NK-92 (cell line): ENCODE results near the gene TRIM2.

Experiments
- DNase-seq: peaks from one replicate; lab custom pipeline; 2025; ENCODE audit not compliant: unreplicated experiment; lab: John Stamatoyannopoulos, UW

TRIM2 gene

DNA sequence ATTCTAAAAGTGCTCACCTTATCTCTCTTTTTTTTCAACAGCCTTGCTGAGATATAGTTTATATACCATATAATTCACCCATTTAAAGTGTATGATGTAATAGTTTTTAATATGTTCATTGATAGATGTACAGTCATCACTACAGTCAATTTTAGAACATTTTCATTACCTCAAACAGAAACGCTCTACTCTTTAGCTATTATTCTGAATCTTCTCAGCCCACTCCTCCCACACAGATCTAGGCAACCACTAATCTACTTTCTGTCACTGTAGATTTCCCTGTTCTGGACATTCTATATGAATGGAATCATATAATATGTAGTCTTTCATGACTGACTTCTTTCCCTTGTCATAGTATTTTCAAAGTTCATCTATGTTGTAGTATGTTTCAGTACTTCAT is 162.8 kb downstream of the TRIM2 start:
- DNase-seq, result no peak

DNA sequence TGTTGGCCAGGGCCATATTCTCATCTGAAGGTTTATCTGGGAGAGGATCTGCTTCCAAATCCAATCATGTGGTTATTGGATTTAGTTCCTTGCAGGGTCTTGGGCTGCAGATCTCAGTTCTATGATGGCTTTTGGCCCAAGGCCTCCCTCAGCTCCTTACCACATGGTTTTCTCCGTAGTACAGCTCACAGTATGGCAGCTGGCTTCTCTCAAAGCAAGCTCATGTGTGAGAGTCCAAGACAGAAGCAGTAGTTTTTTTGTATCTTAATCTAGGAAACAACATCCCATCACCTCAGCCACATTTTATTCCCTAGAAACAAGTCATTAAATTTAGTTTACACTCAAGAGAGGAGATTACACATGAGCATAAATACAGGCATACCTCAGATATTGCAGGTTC is 164.8 kb downstream of the TRIM2 start:
- no peak for DNase-seq

DNA sequence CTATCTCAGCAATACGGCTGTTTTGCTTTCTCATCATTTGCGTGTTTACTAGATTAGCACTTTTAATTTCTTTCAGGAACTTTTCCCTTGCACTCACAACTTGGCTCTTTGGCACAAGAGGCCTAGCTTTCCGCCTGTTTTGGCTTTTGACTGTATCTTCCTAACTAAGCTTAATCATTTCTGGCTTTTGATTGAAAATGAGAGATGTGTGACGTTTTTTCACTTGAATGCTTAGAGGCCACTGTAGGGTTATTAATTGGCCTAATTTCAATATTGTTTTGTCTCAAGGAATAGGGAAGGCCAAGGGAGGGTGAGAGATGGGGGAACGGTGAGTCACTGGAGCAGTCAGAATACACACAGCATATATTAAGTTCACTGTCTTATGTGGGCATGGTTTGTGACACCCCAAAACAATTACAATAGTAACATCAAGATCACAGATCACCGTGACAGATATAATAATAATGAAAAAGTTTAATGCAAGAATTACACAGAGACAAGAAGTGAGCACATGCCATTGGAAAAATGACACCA is 167.5 kb downstream of the TRIM2 start:
- no peak for DNase-seq

DNA sequence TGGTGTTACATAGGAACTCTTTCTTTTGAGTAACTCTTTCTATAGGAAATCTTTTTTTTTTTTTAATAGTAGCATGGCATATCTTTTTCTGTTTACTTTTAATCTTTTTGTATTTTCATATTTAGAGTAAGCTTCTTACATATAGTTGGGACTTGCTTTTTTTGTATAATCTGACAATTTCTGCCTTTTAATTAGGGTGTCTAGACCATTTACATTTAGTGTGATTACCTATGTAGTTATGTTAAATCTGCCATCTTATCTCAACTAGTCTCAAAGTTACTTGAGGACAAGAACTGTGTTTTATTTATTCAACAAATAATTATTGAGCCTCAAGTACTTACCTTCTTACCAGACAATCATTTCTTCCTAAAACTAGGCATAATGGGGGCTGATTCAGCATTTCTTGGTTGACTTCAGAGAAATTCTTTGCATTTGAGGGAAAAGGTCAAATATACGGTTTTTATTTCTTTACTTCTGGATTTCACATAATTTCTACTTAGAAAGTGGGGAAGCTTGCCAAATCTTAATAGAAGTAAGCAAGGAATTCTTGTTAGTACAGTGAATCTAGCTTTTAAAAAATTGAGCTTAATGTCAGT is 168.8 kb downstream of the TRIM2 start:
- no peak for DNase-seq

DNA sequence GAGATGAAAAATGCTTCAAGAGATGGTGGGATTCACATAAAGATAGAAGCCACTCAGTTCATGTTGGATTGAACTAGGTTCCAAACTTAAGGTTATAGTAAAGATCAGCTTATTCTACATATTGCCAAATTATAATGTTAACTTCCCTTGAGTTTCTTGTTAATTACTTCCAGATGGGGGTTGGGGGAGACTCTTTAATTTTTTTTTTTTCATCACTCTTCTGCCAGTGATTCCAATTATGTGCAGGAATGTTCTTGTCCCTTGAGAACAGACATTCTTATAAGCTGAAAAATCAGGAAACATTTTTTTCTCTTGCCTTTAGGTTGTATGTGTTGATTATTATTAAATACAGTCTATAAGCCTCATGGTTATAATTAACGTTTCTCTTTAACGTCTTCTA is 170.2 kb downstream of the TRIM2 start:
- no peak for DNase-seq

DNA sequence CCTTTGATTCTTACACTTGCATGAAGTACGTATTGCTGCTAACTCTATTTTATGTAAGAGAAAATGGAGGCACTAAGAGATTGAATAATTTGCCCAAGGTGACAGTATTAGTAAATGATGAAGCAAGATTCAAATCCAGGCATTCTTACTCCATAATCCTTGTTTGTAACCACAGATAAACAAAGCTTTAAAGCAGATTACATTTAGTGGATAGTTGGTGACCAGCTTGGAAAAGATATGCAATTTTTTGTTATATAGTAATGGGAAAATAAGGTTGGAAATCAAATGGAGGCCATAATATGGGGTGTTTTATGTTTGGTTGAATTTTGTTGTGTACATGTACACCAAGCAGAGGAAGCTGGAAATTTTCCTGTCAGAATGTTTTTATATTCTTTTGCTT is 171.1 kb downstream of the TRIM2 start:
- DNase-seq, result no peak

DNA sequence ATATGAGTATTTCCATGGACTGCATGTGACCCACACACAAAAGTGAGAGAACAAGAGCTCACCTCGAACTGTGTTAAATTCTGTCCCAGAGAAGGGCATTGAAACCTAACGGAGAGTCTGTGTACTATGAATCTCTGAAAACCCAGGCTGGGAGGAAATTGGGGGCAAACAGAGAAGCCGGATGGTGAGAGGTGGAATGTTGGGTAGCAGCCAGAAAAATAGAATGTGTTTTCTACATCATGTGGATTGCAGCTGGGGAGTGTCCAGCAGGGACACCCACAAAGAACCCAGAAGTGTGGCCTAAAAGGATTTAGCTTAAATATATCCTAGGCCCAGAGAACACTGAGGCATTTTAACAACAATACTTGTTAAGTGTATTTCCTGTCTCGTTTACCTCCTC is 178.9 kb downstream of the TRIM2 start:
- DNase-seq, result no peak

DNA sequence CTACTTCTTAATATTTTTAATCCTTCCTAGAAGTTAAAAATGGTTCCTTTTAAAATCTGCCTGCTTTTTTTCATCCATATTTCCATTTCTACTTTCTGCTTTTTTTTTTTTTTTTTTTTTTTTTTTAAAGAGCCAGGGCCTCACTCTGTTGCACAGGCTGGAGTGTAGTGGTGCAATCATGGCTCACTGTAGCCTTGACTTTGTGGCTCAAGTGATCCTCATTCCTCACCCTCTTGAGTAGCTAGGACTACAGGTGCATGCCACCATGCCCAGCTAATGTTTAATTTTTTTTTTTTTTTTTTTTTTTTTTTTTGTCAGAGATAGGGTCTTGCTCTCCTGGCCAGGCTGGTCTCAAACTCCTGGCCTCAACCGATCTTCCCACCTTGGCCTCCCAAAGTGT is 179.9 kb downstream of the TRIM2 start:
- DNase-seq, result no peak

DNA sequence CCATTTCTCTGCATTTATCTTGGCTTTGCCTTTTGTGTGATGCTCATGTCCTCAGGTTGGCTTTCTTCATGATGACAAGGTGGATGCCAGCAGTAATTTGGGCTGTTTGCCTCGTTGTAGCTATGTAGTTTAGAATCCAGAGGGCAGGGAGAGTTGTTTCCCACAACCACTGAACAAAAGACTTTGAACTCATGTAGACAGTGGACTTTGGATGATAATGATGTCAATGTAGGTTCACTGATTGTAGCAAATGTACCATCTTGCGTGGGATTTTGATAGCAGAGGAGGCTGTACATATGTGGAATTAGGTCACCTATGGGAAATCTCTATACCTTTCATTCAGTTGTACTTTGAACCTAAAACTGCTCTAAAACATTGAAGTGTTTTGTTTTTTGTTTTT is 181.5 kb downstream of the TRIM2 start:
- no peak for DNase-seq

DNA sequence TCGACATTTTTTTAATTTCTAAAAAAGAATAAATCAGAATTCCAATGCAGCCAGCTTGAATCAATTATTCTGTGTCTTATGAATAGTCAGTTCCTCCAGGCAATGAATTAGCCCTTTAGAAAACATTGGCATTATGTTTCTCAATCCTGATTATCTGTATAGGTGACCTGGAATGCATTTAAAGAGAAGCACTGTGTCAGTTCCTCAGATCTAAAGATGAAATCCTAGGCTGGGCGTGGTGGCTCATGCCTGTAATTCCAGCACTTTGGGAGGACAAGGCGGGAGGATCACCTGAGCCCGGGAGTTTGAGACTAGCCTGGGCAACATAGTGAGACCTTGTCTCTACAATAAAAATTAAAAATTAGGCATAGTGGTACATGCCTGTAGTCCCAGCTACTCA is 183.7 kb downstream of the TRIM2 start:
- DNase-seq, result no peak
